Activated CD4-positive, CD25-positive, alpha-beta regulatory T cell treated with anti-CD3 and anti-CD28 coated beads, Interleukin-2, amount 50 U/mL, for 24 hours (primary cell): ENCODE measurements around the gene DCLK1.

Experiments
- ATAC-seq, 2 donors: fragments of 150-1000 bp; cut with Tn5 transposase; one replicate each; pipeline ENCODE4 v1.10.0; 2021; ENCODE audit warnings: mild to moderate bottlenecking in 1 of 2, moderate library complexity in 1 of 2

DCLK1 gene

GRCh38 chr13:36131222-36131930 is at the start of gene DCLK1:
DCLK1 (minus strand) TSS chr13:36131382.
- no peak for ATAC-seq

DNA sequence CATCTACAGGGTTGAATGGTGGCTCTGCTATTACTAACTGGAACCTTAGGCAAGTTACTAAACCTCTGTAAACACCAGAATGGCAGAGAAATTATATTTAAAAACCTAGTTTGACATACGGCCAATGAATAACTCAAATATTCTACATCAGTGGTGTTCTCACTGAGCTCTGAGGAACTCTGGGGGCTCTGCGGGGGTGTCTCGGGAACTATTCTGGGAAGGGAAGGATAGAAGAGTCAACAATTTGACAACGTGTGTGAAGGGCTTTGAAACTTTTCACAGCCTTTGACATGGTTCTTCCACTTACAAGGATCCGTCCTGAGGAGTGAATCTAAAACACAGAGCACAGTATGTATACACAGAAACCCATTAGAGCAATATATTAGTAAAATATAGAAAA is 44.4 kb upstream of the DCLK1 start:
- ATAC-seq = no peak

- no peak for ATAC-seq
These were observed 43.7 kb upstream of the DCLK1 start for GRCh38 chr13:36174923-36175322.

DNA sequence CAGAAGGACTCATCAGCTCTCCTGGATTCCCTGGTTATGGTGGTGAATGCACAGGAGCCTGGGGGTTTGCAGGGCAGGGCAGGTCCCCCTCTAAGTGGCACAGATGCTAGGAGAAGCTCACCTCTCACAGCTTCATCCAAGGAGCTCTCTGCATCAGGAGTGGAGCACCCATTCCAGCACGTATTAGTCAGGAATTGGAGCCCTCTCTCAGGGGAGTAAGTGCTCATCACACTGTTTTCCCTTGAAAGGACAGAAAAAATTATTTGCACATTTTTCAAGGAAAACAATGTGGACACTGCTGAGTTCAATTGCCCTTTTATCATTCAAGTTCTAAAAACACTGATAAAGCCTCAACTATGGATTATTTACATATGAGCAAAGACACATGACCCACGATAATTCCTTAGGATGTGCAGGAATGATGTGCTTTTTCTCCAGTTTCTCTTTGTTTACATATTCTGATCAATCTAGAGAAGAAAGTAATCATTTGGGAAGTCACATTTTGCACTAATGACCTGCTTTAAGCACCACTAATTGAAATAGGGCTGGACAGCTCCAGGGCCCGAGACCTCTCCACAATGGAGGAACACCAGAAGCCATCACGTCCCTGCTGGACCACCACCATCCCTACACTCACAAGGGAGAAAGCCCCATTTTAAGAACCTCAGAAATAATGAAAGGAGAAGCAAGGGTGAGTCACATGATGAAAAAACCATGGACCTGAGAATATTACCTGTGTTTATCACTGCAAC is 42.6 kb upstream of the DCLK1 start:
- ATAC-seq = no peak

DNA sequence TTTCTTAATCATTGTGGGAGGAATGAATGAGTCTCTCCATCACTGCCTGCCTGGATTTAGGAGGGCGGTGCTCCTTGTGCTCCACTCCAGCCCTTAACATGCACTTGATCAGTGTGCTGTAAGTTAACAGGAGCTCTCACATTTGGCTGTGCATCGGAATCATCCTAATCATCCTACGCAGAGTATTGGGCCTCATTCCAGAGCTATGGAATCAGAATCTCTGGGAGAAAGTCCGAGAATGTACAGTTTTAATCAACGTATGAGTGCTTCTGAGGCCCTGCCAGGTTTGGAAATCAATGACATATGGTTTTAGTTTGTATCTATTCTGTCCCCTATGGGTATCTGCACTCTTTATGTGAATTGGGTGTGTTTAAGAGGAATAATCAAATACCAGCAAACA is 34.9 kb upstream of the DCLK1 start:
- ATAC-seq = no peak

GRCh38 chr13:36163809-36164308 is 32.7 kb upstream of the DCLK1 start:
- no peak for ATAC-seq

- ATAC-seq = no peak
These were observed 32.1 kb upstream of the DCLK1 start for GRCh38 chr13:36163286-36163685.

- ATAC-seq = no peak
These were observed 29.1 kb upstream of the DCLK1 start for GRCh38 chr13:36160297-36160696.

- no peak for ATAC-seq
These were observed 27.4 kb upstream of the DCLK1 start for GRCh38 chr13:36158611-36159010.

- ATAC-seq = no peak
These were observed 26.3 kb upstream of the DCLK1 start for GRCh38 chr13:36157480-36157879.

DNA sequence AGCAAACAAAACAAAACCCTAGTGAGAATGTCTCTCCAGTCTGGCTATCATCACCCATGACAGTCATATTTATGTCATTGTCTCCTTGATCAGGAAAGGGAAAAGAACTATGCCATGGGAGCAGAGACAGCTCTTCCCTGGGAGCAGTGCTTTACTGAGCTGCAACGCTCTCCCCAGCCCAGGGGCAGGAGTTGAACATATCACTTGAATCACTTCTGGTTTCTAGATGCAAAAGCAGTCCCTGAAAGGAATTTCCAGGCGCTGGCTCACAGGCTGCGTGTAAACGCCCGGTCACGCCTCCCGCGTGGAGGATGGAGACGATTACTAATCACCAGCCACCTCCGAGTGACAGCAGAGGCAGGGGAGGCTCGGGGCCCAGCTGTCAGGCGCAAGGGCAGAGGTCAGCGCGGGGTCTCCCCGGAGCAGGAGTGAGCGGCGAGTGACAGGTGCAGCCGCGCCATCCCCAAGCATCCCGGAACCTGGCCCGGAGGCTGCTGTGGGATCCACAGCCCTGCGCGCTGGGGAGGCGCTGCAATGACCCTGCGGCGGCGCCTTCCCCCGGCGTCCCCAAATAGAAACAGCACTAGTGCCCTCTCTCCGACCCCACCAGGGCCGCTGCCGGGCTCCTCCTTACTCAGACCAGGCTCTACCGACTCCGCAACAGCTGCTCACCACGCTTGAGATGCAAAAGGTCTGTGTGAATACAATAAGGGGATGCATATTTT is 23.5 kb upstream of the DCLK1 start:
- no peak for ATAC-seq

DNA sequence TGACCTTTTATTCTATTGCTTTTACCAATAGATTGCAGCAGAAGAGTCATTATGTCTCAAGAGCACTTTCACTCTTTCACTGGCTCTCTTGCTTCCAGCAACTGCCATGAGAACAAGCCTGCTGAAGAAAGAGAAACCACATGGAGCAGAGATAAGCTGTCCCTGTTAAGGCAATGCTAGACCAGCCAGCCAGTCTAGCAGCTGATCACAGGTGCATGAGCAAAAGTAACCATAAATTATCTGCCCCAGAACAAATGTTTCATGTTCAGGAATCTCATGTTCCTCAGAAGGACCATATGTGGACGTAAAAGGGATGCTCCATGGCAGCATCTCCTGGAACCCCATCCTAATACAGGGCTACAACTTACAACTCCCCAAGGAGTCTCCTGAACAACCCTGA is 20.4 kb upstream of the DCLK1 start:
- ATAC-seq = no peak

DNA sequence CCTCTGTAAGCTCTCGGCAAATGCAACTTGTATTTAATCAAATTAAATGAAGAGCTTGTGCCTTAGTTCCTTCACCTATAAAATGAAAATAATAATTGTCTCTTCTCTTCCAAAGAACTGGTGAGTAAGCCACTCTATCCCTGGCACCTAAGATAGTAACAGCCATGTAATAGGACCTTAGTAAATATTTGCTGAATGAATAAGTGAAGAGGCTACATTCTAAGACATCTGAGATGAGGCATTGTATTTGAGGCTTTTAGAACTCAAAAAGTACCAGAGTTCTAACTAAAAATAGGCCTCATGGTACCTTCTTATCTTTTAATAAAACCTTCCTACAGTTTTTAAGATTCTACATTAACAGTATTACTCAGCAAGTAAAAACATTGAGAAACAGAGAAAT is 17.3 kb upstream of the DCLK1 start:
- ATAC-seq = no peak

DNA sequence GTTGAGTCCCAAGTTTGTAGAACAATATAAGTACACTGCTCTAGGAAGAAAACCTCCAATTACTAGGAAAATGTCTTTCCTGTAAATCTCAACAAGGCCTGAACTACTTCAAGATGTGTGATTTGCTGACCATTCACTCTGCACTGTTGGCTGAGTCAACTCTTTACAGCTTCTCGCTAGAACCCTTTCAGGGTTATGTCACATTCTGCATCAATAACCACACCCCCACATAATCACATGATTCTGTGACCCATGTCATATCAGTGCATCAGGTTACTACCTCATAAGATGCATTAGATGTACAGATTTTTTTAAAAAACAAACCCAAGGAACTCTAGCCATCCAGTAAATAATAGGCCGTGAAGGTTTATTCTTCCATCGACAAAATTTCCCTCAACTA is 16.1 kb upstream of the DCLK1 start:
- no peak for ATAC-seq

DNA sequence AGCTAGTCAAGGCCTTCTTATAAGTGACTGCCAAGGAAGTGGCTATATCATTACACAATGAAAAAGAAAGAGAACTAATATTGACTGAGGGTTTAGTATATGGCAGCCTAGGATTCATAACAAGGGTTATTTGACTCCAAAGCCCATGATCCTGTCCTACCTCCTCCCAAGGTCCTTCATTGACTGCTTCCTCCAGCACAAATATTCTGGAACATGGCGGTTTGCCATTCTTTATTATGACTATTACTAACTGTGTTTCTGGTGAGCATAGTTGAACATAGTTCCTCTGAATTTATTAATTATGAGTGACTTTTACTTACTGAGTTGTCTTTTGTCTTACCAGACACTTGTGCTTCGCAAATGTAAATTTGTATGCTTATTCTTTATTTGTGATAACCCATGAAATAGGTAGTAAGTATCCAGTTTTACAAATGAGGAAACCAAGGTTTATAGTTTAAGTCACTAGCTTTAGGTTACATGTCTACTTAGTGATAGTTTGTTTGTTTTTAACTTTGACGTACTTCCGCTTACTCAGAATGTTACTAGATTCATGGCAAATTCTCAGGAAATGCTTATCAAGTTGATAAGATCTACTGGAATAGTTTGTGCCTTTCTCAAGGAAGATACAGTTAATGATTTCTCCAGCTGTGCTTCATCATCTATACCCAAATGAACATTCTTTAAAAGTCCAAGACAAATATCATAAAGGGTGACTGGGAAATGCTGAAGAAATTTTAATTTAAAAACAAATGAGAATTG is 15.5 kb upstream of the DCLK1 start:
- no peak for ATAC-seq

DNA sequence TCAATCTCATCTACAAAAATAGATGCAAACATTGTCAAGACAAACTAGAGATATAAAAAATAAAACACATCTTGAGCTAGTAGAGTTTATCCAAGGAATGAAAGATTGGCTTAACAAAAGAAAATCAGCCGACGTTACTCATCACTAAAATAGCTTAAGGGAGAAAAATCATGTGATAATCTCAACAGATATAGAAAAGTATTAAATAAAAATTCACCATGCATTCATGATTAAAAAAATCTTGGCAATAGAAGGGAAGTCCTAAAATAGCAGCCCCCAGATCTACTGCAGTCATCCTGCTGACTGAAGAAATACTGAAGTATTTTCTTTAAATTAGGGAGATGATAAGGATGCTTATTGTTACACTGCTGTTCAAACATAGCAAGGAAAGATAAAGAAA is 12.6 kb upstream of the DCLK1 start:
- no peak for ATAC-seq

DNA sequence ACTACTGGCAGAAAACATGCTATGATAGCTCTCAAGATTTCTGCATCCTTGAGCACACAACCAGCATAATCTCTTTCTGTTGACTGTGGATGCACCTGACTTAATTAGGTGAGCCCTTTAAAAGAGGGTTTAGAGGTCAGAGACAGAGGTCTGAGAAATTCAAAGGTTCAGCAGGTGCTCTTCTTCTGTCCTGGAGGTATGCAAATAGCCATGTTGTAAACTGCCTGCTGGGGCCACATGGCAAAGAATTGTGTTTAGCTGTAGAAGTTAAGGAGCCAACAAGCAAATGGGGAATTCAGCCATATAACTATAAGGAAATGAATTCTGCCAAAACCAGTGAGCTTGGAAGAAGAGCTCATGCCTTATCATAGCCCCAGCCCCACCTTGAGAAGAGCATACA is 11.6 kb upstream of the DCLK1 start:
- no peak for ATAC-seq

DNA sequence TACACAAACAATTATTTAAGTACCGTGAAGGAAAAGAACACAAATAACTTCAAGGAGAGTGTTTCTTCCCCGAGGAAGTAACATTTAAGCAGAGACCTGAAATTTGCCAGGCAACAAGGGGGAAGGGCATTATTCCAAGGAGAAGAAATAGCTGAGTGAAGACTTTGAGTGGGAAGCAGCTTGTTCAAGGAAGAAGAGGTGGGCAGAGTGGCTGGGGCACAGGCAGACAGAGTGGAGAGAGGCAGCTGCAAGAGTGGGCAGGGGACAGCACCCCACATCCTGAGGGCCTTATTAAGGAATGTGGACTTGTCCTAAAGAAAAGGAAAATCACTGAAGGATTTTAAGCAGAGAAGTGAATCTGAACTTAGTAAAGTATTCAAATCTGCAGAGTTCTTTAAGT is 4.7 kb upstream of the DCLK1 start:
- no peak for ATAC-seq

- ATAC-seq = no peak
These were observed 3.5 kb upstream of the DCLK1 start for GRCh38 chr13:36134632-36135031.

GRCh38 chr13:36133950-36134626 is 2.9 kb upstream of the DCLK1 start:
- no peak for ATAC-seq

GRCh38 chr13:36132376-36132775 is 1.2 kb upstream of the DCLK1 start:
- ATAC-seq = no peak

GRCh38 chr13:36131931-36132297 is 732 bp upstream of the DCLK1 start:
- no peak for ATAC-seq
